ENCODE results near the gene TIMM8A. TPM values are rescaled to one million over a fixed set of nuclear protein-coding genes. Genes with fewer than 3 reads are reported as not detected.

TIMM8A gene
- polyA plus RNA-seq, 1 of the 3 experiments (the other 2 are of a cell fraction) = 14.2 TPM

- Histone ChIP-seq H3K4me1 (ENCODE audit: control insufficient read depth in 1 of 2, insufficient read depth in 2 of 2, low read depth in 1 of 2, low read length in 1 of 2) (no peaks in the 10 kb centered on the region), H3K9me2 (no peaks in the 10 kb centered on the region), H3K79me2 (ENCODE audit: insufficient read depth) (no peaks in the 10 kb centered on the region), H3K9me3 (no peaks in the 10 kb centered on the region), H4K20me1 (ENCODE audit: insufficient read depth) (no peaks in the 10 kb centered on the region), H3K36me3 (replicated peaks in 1 of 2; ENCODE audit: control insufficient read depth in 1 of 2, insufficient read depth in 2 of 2, low read length in 1 of 2) (no peaks in the 10 kb centered on the region), H3K27ac (ENCODE audit: low read depth in 2 of 2, low read length in 1 of 2) (no peak overlapping the region), H3K27me3 (ENCODE audit: insufficient read depth) (peaks cover 11% of the 10 kb centered on the region; the same call in 1 of the 2 replicates), H2AFZ (ENCODE audit: low read depth) (no peak overlapping the region), H3F3A (replicated peaks; ENCODE audit: insufficient read depth) (no peaks in the 10 kb centered on the region), H3K9ac (no peak overlapping the region), H3K4me2 (no peak overlapping the region), H3K4me3 (ENCODE audit: low read depth in 2 of 2, low read length in 1 of 2) (no peak overlapping the region)
- DNase-seq = no peak
- ChIA-PET CTCF (interaction anchor here (0.9 kb wide), 1 partner anchor 19 kb away, joined by 4 read pairs; no protein-coding TSS in a partner anchor), POLR2A (interaction anchor here (2.3 kb wide), 1 partner anchor 22 kb away, joined by 5 read pairs; the partner anchor contains the start of gene RPL36A)
- TF ChIP-seq MAX (IDR thresholded peaks at IDR 0.05; ENCODE audit: low read depth) (no peak), FOXJ3 (CRISPR knock-in tag; IDR thresholded peaks at IDR 0.05) (no peak), EP300 (IDR thresholded peaks at IDR 0.05; ENCODE audit: borderline replicate concordance in 1 of 2, low read depth in 1 of 2, low read length in 1 of 2) (no peak), RXRA (IDR thresholded peaks at IDR 0.05; ENCODE audit: borderline replicate concordance, low read depth) (no peak), MEF2A (IDR thresholded peaks at IDR 0.05; ENCODE audit: borderline replicate concordance, low read depth) (no peak), REST (IDR thresholded peaks at IDR 0.05; ENCODE audit: low read depth, low read length) (no peak), GATA2 (CRISPR knock-in tag; IDR thresholded peaks at IDR 0.05) (no peak), POLR2AphosphoS5 (IDR thresholded peaks at IDR 0.05; ENCODE audit: low read depth, low read length) (no peak), RFX5 (IDR thresholded peaks at IDR 0.05; ENCODE audit: low read length) (no peak), JUND (IDR thresholded peaks at IDR 0.05) (no peak), CHD2 (IDR thresholded peaks at IDR 0.05; ENCODE audit: low read length, partially characterized antibody) (no peak), FOSL2 (IDR thresholded peaks at IDR 0.05; ENCODE audit: borderline replicate concordance, low read depth) (no peak), RCOR1 (IDR thresholded peaks at IDR 0.05; ENCODE audit: low read length) (no peak), SIN3A (IDR thresholded peaks at IDR 0.05; ENCODE audit: borderline replicate concordance, low read depth, low read length) (no peak), GABPA (IDR thresholded peaks at IDR 0.05; ENCODE audit: low read depth) (no peak), MXI1 (IDR thresholded peaks at IDR 0.05; ENCODE audit: low read depth, low read length) (no peak)
Measured at GRCh38 chrX:101368800-101369199, 20.3 kb upstream of the TIMM8A start.

Measured in SK-N-SH (cell line).